HEK293T (cell line): Measurements from ENCODE around the gene NPC1.

Experiments
- CTCF ChIA-PET: fragments of 350-600 bp; formaldehyde crosslinking; extraction: SDS; loops from one replicate; lab custom pipeline; 2021; ENCODE audit warnings: antibody characterized with exemption, inconsistent platforms; lab: Yijun Ruan, JAX
- POLR2A ChIA-PET: fragments of 350-600 bp; formaldehyde crosslinking; extraction: SDS; loops from one replicate; lab custom pipeline; 2020; ENCODE audit warnings: antibody characterized with exemption, inconsistent platforms; lab: Yijun Ruan, JAX
- DNase-seq: peaks from one replicate; pipeline ENCODE4 v3.0.0; 2012; ENCODE audit warnings: mixed read lengths; ENCODE audit errors: extremely low spot score
- ARNT ChIP-seq: fragments of 450-650 bp; IDR thresholded peaks from 2 replicates; pipeline ENCODE4 v1.6.1; 2017; ENCODE audit warnings: mild to moderate bottlenecking
- BHLHE40 ChIP-seq: fragments of 450-650 bp; IDR thresholded peaks from 2 replicates; pipeline ENCODE4 v1.6.1; 2016; ENCODE audit warnings: mild to moderate bottlenecking, moderate library complexity, borderline replicate concordance
- CTBP1 ChIP-seq: fragments of 450-650 bp; IDR thresholded peaks from 2 replicates; pipeline ENCODE4 v1.6.1; 2016; ENCODE audit warnings: borderline replicate concordance
- ELF4 ChIP-seq: fragments of 450-650 bp; IDR thresholded peaks from 2 replicates; pipeline ENCODE4 v1.6.1; 2017; ENCODE audit warnings: antibody characterized with exemption
- FOXA1 ChIP-seq: fragments of 450-650 bp; IDR thresholded peaks from 2 replicates; pipeline ENCODE4 v1.6.1; 2016; ENCODE audit warnings: mild to moderate bottlenecking
- FOXK2 ChIP-seq: fragments of 450-650 bp; IDR thresholded peaks from 2 replicates; pipeline ENCODE4 v1.6.1; 2016; ENCODE audit warnings: mild to moderate bottlenecking
- FOXM1 ChIP-seq: fragments of 450-650 bp; IDR thresholded peaks from 2 replicates; pipeline ENCODE4 v1.6.1; 2017; ENCODE audit warnings: mild to moderate bottlenecking, borderline replicate concordance
- HDGF ChIP-seq: fragments of 450-650 bp; IDR thresholded peaks from 2 replicates; pipeline ENCODE4 v1.6.1; 2017; ENCODE audit warnings: antibody characterized with exemption, borderline replicate concordance
- L3MBTL2 ChIP-seq: fragments of 450-650 bp; conservative IDR thresholded peaks from 2 replicates; pipeline ENCODE4 v1.6.1; 2016; ENCODE audit warnings: mild to moderate bottlenecking
- LEF1 ChIP-seq: fragments of 450-650 bp; IDR thresholded peaks from 2 replicates; pipeline ENCODE4 v1.6.1; 2017; ENCODE audit warnings: mild to moderate bottlenecking, borderline replicate concordance
- NFRKB ChIP-seq: fragments of 450-650 bp; IDR thresholded peaks from 2 replicates; pipeline ENCODE4 v1.6.1; 2016; ENCODE audit warnings: mild to moderate bottlenecking, moderate library complexity
- PKNOX1 ChIP-seq: fragments of 450-650 bp; IDR thresholded peaks from 2 replicates; pipeline ENCODE4 v1.6.1; 2016
- SP1 ChIP-seq: fragments of 450-650 bp; IDR thresholded peaks from 2 replicates; pipeline ENCODE4 v1.6.1; 2017
- SUZ12 ChIP-seq: fragments of 450-650 bp; IDR thresholded peaks from 2 replicates; pipeline ENCODE4 v1.6.1; 2016; ENCODE audit warnings: mild to moderate bottlenecking
- TARDBP ChIP-seq: fragments of 450-650 bp; IDR thresholded peaks from 2 replicates; pipeline ENCODE4 v1.6.1; 2016
- ZNF384 ChIP-seq: fragments of 450-650 bp; IDR thresholded peaks from 2 replicates; pipeline ENCODE4 v1.6.1; 2016

The NPC1 gene

GRCh38 chr18:23547846-23548245 is 38.5 kb downstream of the NPC1 start:
- TF ChIP-seq HDGF, result no peak
- no peak for TF ChIP-seq ELF4
- TF ChIP-seq NFRKB, result no peak
- no peak for TF ChIP-seq ZNF384
- no peak for TF ChIP-seq L3MBTL2
- no peak for TF ChIP-seq TARDBP
- no peak for TF ChIP-seq FOXK2
- TF ChIP-seq BHLHE40, result no peak
- TF ChIP-seq FOXM1, result no peak
- TF ChIP-seq FOXA1, result no peak
- TF ChIP-seq CTBP1, result no peak
- no peak for TF ChIP-seq SP1
- TF ChIP-seq ARNT, result no peak
- TF ChIP-seq LEF1, result no peak
- TF ChIP-seq SUZ12, result no peak
- no peak for TF ChIP-seq PKNOX1
- POLR2A ChIA-PET, result no interaction called here
- DNase-seq, result no peak
- CTCF ChIA-PET, result no interaction called here

- TF ChIP-seq SUZ12 (no peak), FOXK2 (no peak), NFRKB (no peak), PKNOX1 (no peak), SP1 (no peak), FOXM1 (no peak), HDGF (no peak), ZNF384 (no peak), LEF1 (no peak)
- CTCF ChIA-PET, result no interaction called here
- no peak for DNase-seq
- POLR2A ChIA-PET, result no interaction called here
Observed at GRCh38 chr18:23547306-23547705, 39.0 kb downstream of the NPC1 start.

DNA sequence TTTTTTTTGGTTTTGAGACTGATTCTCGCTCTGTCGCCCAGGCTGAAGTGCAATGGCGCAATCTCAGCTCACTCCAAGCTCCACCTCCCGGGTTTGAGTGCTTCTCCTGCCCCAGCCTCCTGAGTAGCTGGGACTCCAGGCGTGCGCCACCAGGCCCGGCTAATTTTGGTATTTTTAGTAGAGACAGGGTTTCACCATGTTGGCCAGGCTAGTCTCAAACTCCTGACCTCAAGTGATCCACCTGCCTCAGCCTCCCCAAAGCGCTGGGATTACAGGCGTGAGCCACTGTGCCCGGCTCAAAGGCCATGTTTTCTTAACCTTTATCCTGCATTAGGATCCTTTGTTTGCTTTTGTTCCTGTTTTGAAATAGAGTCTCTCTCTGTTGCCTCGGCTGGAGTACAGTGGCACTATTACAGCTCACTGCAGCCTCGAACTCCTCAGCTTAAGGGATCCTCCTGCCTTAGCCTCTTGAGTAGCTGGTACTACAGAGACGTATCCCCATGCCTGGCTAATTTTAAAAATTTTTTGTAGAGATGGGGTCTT is 41.0 kb downstream of the NPC1 start:
- TF ChIP-seq SUZ12 (no peak), NFRKB (no peak), FOXM1 (no peak), FOXA1 (no peak), ARNT (no peak), PKNOX1 (no peak), FOXK2 (no peak), CTBP1 (no peak), SP1 (no peak), L3MBTL2 (no peak), TARDBP (no peak), ZNF384 (no peak), HDGF (no peak), LEF1 (no peak), BHLHE40 (no peak), ELF4 (no peak)
- no peak for DNase-seq
- CTCF ChIA-PET, result interaction anchor here (0.6 kb wide), 2 partner anchors 13 to 40 kb away, joined by 3 read pairs; no protein-coding TSS in a partner anchor
- POLR2A ChIA-PET, result no interaction called here

- ChIA-PET CTCF (interaction anchor here (0.6 to 1.5 kb wide), 3 partner anchors 44 to 675 kb away, joined by 3 to 5 read pairs (median 4); no protein-coding TSS in a partner anchor), POLR2A (interaction anchor here (1.1 kb wide), 1 partner anchor 43 kb away, joined by 3 read pairs; no protein-coding TSS in a partner anchor)
- DNase-seq, result no peak
- no peak for TF ChIP-seq NFRKB
- TF ChIP-seq ELF4, result no peak
- TF ChIP-seq PKNOX1, result no peak
- no peak for TF ChIP-seq ARNT
- no peak for TF ChIP-seq FOXK2
- TF ChIP-seq SP1, result no peak
Observed at GRCh38 chr18:23542461-23542860, 43.8 kb downstream of the NPC1 start.

DNA sequence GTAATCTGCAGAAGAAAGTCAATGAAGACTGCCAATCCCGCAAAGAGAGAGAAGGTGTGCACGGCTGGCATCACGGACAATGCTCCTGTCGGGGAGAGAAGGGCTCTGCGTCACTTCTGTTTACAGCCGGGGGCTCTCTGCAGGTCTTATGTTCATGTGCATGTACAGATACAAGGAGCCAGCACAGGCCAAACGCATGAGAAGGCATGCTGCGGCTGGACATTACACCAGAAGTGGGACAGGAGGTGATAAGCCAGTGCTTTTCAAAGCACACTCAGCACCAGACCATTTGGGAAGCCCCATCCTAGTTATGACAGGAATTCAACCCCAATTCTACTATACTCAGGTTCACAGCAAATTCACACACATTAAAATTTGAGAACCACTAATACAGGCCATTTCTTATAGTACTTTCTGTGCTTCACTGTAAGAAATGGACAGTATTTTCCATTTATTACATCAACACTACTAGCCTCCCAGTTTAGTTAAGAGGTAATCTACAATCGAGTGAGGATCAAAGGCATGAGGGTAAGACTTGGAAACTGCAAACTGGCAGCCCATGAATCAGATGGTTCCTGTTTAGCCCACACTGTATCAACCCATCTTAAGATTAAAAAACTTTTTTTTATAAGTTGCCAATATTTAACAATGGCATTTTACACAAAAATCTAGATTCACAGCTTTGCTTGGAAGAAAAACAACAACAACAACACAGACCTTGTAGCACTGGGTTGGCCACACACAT is 44.8 kb downstream of the NPC1 start:
- DNase-seq, result no peak
- ChIA-PET POLR2A (interaction anchor here (1.1 kb wide), 1 partner anchor 44 kb away, joined by 3 read pairs; no protein-coding TSS in a partner anchor), CTCF (no interaction called here)
- TF ChIP-seq SUZ12 (no peak), NFRKB (no peak), BHLHE40 (no peak), HDGF (no peak), ELF4 (no peak), FOXM1 (no peak), ZNF384 (no peak), ARNT (no peak)
